Activated CD4-positive, alpha-beta T cell treated with anti-CD3 and anti-CD28 coated beads for 48 hours (primary cell): ENCODE data around the gene SEC16B.

Experiments
- DNase-seq: peaks from one replicate; pipeline ENCODE4 v3.0.0-alpha.2; 2020

The SEC16B gene

DNA sequence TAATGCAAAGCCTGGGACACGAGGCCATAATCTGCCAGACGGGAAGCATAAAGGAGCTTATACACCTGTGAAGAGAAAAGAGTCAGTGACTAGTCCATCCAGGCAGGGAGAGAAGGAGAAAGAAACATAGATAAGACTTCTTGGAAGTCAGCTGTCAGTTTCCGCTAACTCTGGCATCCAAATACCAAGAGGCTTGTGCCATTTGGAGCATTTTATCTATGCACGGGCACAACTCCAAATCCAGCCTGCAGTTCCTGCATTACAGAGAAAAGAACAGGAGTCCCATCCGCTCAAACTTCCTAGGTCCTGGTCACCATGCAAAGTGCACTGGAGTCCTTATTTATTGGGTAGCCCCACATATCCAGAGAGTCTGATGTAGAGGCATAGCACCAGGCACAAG, 27.9 kb downstream of the SEC16B start:
- no peak for DNase-seq

DNA sequence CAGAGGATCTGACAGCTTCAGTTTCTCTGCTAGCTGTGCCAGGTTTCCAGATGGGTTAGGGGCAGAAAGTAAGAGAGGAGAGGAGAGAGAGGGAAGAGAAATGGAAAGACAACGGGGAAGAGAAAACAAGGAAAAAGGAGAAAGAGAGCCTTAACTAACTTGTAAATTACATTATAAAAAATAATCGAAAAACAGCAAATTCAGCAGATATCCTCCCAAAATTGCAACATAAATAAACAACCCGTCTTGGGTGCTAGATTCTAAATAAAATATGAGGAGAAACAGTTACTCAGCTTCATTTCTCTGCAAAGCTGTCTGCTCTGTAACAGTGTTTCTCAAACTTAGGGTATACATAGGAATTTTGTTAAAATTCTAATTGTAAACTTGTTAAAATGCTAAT, 29.2 kb downstream of the SEC16B start:
- DNase-seq: no peak

DNA sequence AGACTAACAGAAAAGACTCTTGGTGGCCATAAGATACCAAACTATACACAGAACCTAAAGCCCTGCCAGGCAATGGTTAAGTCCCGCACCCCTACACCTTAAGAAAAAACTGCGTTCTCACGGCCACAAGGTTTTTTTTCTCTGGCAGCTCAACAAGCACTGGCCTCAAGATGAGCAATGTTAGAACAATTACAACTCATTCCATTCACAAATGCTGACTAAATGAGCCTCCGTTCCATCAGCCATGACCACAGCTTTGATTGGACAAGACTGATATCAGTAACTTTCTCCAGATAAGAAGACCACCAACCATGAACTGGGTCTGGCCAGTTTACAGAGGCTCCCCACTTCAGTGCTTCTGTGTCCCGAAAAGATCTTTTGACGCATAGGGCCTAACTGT, 31.9 kb downstream of the SEC16B start:
- DNase-seq: no peak

DNA sequence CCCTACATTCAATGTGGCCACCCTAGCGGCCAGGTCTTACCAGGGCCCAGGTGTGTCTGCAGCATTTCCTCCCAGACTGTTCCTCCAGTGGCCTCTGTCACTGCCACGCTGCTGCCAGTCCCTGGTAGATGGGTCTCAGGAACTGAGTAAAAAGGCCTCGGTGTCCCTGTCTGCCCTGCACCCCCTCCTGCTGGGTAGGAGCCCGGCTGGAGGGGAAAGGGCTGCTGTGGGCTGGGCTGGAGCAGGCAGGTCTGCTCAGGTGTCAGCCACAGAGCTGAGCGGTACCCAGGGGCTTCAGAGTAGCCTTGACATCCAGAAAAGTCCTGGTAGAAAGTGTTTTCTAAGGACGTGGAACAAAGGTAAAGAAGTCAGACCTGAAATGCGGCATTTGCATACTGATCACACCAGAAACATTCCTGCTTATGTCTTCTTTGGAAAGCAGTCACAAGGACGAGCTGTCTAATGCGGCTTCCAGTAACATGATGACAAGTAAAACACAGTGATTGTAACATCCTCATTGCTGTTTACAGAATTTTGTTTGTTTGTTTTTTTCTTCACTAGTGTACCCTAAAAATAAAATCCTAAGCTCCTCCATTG, 32.6 kb downstream of the SEC16B start:
- no peak for DNase-seq

DNA sequence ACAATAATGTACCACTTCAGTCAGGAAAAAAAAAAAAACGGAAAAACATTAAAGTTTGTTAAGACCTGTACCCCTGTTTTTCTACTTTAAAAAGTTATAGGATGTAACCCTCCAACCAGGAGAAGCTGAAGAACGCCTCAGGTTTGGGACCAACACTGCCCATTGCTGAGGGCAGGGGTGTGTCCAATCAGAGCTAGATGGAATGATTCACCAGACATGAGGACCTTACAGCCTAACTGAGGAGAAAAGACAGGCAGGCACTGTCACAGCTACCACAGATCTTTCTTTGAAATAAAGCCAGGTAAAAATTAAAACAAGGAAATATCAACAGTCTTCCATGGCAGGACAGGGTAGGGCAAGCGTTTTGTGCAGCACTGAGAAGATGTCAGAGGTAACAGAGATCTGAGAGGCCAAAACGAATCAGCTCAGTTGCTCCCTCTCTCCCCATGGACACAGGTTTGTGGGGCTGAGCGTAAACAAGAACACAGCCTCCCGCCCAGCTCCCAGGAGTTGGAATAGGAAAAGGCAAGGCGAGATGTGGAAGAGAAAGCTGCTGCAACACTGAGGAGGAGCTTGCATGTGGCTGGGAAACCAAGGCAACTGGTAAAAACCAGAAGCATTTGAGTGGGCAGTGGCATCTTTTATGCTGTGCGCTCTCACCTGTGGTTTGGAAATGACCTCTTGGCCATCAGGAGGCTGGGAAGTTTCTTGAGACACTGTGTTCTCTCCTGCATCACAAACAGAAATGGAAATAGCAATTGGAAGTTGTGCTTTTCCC, 34.0 kb downstream of the SEC16B start:
- no peak for DNase-seq

DNA sequence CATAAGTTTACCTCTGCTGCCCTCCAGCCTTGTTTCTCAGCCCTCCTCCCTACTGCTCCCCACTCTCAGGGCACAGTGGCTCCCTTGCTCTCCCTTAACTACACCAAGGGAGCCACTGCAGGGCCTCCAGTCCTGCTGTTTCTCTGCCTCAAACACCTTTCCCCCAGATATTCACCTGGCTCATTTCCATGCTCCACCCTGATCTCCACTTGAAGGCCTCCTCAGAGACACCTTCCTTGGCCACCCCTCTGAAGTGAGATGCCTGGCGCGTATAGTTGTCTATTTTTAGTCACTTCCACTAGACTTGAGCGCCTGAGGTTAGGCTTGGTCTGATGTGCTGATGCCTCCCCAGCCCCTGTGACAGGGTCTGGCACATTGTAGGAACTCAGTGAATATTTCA, 34.9 kb downstream of the SEC16B start:
- no peak for DNase-seq

DNA sequence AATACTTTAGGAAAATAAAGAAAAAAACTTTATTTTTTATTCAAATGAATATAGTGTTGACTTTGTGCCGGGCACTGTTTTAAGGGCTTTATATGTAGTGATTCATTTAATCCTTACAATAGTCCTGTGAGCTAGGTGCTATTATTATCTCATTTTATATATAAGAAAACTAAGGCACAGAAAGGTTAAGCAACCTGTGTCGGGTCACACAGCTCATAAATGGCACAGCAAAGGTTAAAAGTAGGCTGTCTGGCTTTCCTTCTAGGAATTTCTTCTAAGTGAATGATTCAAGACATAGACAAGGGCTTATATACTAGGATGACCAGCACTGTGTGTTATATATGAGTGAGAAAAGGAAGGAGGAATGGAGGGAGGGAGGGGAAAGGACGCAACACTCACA, 35.4 kb downstream of the SEC16B start:
- no peak for DNase-seq

DNA sequence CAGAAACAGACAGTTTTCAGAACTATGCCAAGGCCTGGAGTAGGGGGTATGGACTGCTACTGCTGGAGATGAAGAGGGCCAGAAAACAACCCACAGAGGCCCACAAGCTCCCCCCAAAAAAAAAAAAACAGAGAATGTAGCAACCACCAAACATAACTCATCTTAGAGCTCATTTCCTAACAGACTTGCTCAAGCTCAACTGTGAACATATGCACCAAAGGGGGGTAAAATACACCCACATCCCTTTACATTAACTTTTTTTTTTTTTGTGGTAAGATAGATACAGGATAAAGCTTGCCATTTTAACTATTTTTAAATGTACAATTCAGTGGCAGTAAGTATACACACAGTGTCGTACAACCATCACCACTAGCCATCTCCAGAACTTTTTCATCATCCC, 36.0 kb downstream of the SEC16B start:
- no peak for DNase-seq

DNA sequence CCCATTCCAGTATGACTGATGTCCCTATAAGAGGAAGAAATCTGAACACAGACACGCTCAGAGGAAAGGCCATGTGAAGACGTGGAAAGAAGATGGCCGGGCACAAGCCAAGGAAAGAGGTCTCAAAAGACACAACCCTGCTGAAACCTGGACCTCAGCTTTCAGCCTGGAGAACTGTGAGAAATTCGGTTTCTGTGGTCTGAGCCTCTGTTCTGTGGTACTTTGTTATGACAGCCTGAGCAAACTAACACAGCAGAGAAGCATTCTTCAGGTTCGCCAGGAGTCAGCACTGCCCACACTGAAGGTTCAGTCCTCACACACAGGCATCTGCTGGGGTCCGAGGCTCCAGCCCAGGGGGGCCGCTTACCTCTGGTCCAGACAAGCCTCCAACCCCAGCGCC, 37.7 kb downstream of the SEC16B start:
- no peak for DNase-seq

DNA sequence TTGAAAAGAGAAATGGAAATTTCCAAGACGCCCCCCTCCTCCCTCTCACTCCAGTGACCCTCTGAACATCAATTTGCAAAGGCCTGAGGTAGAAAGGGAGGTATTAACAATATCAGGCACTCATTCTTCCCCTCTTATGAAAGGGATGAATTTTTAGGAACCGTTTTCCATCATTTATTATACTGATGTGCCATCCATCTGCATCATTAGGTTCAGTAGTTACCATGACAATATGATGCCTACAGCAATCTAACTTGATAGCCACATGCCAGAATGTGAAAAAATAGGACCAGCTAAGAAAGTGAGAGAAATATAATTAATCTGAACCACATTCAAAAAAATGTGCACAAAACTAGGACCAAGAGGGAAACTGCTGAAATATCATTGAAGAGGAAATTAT, 40.9 kb downstream of the SEC16B start:
- no peak for DNase-seq

DNA sequence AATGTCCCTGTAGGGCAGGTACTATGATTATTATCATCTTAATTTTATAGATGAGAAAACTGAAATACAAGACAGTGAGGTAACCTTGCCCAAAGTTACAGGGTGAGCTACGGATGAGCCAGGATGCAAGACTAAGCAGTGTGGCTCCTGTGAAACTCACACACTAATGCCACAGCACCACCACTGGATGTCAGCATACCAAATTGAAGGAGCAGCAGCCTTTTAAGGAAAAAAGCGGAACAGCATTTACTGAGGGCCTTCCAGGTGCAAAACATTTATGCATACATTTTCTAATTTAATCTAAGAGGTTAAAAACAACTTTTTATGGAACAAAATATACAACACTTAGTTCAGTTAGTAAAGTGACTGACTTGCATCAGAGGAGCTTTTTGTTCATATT, 41.7 kb downstream of the SEC16B start:
- DNase-seq: no peak

DNA sequence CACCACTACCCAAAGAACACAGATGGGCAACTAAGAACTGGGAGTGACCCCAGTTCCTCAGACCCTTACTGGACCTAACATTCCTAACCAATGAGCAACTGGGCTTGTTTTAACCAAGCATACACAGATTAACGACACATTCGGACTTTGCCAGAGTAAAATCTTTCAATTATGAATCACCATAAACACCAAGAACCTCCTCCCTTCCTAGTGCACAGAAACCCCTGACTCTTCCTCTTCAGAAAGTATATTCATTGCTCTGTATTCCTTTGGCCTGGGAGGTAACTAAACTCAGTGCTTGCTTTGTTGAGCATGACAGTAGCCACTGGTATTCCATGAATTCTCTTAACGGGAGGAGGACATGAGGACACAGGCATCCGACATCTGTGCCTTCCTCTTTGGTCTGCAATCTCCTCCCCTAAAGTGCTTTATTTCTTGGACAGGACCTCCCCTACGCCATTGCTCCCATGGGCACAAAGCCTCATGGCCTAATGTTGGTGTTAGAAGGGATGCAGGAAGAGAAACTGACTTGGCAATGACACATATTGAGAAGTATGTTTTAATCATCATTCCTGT, 42.7 kb downstream of the SEC16B start:
- no peak for DNase-seq

DNA sequence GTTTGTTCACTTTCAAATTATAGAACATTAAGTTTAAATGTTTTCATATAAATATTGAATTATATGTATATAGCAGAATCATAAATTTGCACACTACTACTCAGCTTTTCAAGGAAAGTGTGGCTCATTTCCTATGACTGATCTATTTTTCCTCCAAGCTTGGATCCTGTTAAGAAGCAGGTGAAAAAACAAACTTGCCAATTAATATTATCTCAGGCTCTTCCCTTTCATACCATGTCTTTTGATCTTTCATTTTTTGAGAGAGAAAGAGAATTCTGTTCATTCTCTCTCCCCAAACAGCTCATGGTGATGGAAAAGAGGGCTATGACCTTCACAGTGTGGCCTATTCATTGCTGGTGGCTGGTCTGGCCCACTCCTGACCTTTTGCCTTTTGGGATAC, 43.7 kb downstream of the SEC16B start:
- no peak for DNase-seq

DNA sequence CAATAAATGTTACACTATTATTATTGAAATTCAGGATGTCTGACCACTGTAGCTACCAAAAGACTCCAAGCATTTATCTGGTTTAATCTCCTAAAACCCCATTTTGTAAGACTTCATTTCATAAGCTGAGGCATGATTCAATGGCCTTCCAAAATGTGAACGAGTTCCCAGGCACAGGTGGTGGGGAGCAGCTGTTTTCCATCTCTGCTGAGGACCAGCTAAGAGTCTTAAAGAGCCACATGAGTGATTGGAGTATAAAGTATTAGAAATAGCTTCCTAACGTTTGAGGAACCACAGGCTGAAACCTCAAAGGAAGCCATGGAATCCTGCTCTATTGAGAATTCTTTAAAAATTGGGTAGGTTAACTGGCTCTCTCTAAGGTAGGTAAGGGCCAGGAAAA, 44.9 kb downstream of the SEC16B start:
- DNase-seq: no peak

DNA sequence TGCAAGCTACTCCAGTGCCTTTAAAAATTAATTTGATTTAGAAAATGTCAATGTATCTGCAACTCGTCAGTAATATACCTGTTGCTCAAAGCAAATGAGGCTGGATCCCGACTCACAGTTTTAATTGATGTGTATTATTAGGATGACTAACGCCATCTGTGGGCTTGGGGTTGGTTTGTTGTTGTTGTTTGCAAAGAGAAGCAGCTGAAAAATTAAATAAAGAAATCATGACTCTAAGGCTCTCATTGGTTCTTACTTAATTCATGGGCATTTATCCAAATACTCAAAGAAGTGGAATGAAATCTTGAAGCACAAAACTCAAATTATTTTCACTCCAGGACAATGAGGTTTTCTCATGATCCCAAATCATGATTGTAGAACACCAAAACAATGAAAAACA, 46.4 kb downstream of the SEC16B start:
- no peak for DNase-seq

DNA sequence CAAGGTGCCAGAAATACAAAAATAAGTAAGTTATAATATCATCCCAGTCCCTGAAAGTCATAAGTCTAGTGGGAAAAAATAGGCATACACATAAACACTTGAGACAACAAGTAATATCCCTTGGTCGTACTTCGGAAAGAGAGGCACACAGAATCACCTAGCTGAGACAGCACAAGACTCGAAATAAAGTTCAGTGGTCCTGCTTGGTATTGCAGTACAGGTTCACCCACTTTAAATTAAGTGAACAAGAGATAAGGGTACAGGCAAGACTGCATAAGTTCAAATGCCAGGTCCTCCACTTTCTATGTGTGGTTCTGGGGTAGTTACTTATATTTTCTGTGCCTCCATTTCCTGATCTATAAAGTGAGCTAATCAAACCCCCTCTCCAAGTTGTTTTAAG, 47.6 kb downstream of the SEC16B start:
- DNase-seq: no peak

DNA sequence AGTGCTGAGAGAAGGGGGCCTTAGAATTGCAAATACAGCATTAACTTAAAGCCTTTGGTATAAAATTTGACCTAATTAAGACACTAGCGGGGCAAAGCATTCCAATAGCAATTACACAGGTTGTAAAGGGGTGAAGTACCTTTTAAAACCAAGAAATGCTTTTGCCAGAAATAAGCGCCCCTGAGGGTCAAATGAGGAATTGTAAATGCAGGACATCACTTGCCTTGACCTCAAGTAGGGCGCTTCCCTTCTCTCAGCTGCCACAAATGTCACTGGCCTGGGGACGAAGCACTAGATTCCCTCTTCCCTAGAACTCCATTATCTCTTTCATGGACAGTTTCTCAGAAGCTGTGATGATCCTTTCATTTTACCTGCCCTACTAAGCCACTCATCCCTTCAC, 48.3 kb downstream of the SEC16B start:
- no peak for DNase-seq

DNA sequence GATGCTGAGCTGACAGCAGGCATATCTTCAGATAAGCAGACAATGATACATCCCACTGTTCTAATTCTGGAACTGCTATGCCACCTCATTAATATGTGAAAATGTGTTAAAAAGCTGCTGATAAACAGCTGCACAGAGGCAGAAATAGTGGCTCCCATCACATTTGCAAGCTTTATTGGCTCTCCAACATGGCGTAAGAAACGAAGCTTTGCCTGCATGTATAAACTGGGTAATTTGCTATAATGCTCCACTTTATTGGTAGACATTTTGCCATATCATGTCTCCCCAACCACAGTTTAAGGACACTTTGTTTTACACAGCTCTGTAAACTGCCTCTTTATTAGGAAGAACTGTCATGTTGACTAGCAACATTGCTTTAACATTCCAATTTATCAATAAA, 49.8 kb downstream of the SEC16B start:
- no peak for DNase-seq

DNA sequence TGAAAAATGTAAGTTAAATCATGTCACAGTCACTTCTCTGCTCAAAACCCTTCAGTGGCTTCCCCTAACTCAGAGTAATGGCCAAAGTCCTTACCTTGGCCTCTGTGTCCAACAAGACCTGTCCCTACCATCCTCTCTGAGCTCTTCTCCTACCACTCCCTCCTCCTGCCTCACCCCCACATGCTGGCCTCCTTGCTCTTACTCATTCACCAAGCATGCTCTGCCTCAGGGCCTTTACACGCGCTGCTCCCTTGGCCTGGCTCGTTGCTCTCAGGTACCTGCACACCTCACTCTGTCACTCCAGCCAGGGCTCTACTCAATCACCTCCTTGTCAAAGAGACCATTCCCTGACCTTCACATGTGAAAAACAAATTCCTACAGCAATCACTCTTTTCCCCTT, 54.2 kb downstream of the SEC16B start:
- no peak for DNase-seq

DNA sequence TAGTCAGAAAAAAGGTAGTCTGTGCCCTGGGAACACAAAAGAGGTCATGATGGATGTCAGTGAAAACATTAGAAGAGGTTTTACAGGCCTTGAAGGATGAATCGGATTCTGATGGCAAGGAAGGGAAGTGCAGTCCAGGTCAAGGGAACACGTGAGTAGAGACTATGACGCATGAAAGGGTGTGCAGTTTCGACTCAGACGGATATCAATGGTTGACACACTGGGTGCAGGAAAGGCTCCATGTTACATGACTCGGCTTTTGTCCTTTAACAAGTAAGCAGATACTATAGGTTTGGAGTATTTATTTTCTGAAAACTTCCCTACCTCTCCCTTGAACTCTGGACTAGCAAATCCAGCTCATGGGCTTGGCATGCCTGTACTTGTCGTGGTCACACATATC, 55.3 kb downstream of the SEC16B start:
- no peak for DNase-seq

DNA sequence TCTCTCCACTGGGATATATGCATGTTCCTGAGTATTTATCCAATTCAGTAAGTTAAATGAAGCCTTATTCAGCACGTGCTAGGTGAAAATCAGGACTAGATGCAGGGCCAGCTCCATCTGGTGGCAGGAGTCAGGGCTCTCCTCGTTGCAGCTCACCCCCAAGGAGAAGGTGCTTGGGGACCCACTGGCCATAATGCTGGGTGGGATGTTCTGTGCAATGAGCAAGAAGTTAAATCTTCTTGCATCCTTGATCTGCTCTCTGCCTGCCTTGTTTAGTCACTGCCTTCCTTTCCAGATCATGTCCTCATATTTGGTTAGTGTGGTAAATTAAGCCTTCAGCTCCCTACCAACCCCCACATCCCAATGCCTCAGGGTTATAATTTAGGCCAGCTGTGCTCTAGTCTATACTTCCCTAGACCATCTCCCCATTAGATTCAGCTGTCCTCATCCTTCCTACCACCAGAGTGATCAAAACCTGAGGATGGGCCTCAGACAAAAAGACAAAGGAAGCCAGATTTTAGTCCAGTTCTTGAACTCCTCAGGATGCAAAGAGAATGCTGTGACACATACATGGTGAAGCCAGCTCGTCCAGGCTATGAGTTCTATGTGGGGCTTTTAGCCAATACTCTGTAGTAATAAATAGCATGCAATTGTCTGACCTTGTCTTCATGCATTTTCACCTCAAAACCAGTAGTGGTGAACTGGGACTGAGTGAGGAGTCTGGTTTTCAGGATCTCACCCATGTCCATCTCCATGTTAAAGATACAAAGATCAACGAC, 55.9 kb downstream of the SEC16B start:
- DNase-seq: no peak

DNA sequence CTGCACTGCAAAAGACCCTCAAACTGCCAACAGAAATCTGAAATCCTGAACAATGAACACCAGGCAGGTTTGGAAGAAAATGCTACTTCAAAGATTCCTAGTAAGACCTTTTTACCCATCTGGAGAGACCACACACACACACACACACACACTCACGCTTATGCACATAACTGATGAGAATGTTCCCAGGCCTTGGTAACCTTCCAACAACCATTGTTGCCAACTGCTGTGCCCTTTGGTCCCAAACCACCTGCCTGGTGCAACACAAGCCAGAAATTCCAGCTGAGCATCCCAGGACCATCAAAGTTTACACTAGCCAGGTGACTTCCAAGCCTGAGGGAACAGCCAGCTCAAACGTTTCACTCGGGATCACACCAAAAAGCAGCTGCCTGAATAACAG, 56.9 kb downstream of the SEC16B start:
- DNase-seq: no peak

DNA sequence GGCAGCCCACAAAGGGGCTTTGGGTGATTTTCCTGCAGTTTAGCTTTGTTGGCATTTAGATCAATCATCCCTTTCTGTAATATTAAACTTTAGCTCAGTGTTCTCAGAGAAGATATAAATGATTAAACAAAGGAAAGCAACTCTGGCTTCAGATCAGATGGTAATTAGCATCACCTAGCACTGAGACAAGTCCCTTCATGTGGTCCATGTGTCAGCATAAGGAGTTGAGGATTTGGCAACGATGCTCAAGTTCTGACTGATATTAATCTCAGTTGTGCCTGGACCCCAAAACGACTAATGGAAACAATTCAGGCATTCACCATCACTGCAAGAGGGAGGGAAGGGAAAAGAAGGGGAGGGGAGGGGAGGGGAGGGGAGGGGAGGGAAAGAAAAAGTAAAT, 60.4 kb downstream of the SEC16B start:
- no peak for DNase-seq

DNA sequence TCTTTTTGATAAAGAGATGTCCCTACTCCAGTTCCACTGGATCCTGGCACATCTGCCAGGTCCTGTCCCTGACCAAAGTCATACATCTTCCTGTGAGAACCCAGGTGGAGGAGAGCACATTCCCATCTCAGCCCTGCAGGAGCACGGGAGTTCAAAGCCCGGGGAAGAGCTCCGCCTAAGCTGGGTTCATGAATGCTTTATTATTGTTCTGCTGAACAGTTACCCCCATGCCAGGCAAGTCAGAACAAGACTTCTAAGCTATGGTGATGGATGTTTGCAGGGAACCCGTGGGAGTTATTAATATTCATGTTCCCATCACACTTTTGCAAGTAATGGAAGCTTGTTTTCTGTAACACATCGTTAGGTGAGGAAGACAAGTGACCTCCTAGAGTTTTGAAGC, 62.9 kb downstream of the SEC16B start:
- DNase-seq: no peak
